Activated naive CD8-positive, alpha-beta T cell treated with anti-CD3 and anti-CD28 coated beads, Interleukin-2, amount 10 ng/mL, durations not matched to agents 7 days and 5 days (primary cell): ENCODE measurements around the gene GPC6. TPM values are rescaled to one million over a fixed set of nuclear protein-coding genes. Genes with fewer than 3 reads are reported as not detected.

ENCODE experiments used
- ATAC-seq: fragments of 150-1000 bp; cut with Tn5 transposase; one replicate; pipeline ENCODE4 v1.10.0; 2021; ENCODE audit warnings: low read depth, moderate library complexity
- POLR2A ChIA-PET: fragments of 350-600 bp; sonication (Branson Sonifier 250); formaldehyde crosslinking; loops from one replicate; lab custom pipeline; 2021; ENCODE audit warnings: antibody characterized with exemption; lab: Charles Lee
- DNase-seq: peaks from one replicate; pipeline ENCODE4 v3.0.0; 2021
- H3K27ac Mint-ChIP-seq: one replicate; pipeline ENCODE4 v1.8.0; 2022; ENCODE audit warnings: mild to moderate bottlenecking, mixed read lengths
- H3K27me3 Mint-ChIP-seq: one replicate; pipeline ENCODE4 v1.8.0; 2022; ENCODE audit warnings: mild to moderate bottlenecking, moderate library complexity, mixed read lengths
- H3K36me3 Mint-ChIP-seq: one replicate; pipeline ENCODE4 v1.8.0; 2021; ENCODE audit warnings: mild to moderate bottlenecking, mixed read lengths
- H3K4me1 Mint-ChIP-seq: one replicate; pipeline ENCODE4 v1.8.0; 2021; ENCODE audit warnings: mixed read lengths
- H3K4me3 Mint-ChIP-seq: one replicate; pipeline ENCODE4 v1.8.0; 2022; ENCODE audit warnings: mild to moderate bottlenecking, moderate library complexity, mixed read lengths
- H3K9me3 Mint-ChIP-seq: one replicate; pipeline ENCODE4 v1.8.0; 2021; ENCODE audit warnings: mixed read lengths
- total RNA-seq, 2 experiments: library from RNA; stranded (reverse); gene quantifications; one replicate each; pipeline ENCODE4 v1.2.3, GENCODE V29; 2021

Gene GPC6
- total RNA-seq, 2 experiments from 2014 or later = not detected

DNA sequence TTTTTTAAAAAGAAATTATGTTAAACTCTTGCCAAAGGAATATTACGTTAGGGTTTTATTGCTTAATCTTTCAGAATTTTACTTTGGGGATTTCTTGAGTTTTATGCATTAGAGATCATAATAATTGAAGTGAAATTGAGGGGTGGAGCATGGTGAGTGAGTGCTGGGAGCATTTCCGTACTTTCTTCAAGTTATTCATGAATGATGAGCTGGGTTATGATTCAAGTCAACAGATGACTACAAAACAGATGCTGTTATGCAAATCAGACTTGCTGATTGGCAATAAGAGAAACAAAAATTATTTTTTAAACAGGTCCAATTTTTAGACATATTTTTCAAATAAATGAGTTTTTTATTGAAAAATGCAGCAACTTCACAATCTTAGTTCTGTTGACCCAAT, 748.6 kb downstream of the GPC6 start:
- Mint-ChIP-seq H3K27me3 (no peaks in the 10 kb centered on the region), H3K4me1 (no peaks in the 10 kb centered on the region), H3K9me3 (no peaks in the 10 kb centered on the region), H3K36me3 (no peaks in the 10 kb centered on the region), H3K27ac (no peak overlapping the region), H3K4me3 (no peak overlapping the region)
- no peak for DNase-seq
- POLR2A ChIA-PET = no interaction called here
- ATAC-seq = no peak

GRCh38 chr13:93976528-93976927, 749.9 kb downstream of the GPC6 start:
- Mint-ChIP-seq H3K36me3 (no peaks in the 10 kb centered on the region), H3K9me3 (no peaks in the 10 kb centered on the region), H3K27ac (no peak overlapping the region), H3K4me1 (no peaks in the 10 kb centered on the region), H3K4me3 (no peak overlapping the region), H3K27me3 (no peaks in the 10 kb centered on the region)
- DNase-seq = no peak
- POLR2A ChIA-PET = no interaction called here
- no peak for ATAC-seq

- no peaks in the 10 kb centered on the region for H3K27me3 Mint-ChIP-seq
- DNase-seq (no peak), ATAC-seq (no peak)
- H3K4me3 Mint-ChIP-seq = no peak overlapping the region
- no peak overlapping the region for H3K27ac Mint-ChIP-seq
- no peaks in the 10 kb centered on the region for H3K9me3 Mint-ChIP-seq
- POLR2A ChIA-PET = no interaction called here
- H3K4me1 Mint-ChIP-seq = no peaks in the 10 kb centered on the region
- H3K36me3 Mint-ChIP-seq = no peaks in the 10 kb centered on the region
These were observed 751.4 kb downstream of the GPC6 start for GRCh38 chr13:93977986-93978385.

DNA sequence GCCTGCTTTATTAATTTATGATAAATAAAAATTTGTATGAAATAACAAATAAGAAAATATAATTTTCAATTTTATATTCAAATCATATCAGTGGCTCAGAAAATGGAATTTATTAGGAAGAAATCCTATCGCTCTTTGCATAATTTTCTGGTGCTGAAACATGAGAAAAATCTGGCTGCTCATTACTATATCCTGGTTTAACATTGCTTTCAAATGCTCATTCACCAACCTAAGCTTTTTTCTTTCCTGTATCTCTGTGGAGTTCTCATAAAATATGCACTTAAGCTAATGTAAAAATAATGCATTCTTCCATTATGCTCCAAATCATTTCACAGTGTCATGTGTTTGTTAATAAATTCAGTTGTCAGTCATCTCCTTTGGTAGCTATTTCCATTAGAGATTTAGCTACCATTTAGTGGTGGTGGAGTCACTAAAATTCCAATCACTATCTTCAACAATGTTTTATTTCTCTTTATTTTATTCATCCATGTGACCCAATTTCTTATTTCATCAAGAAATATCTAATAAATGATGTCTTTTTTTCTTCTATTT, 754.9 kb downstream of the GPC6 start:
- no peak overlapping the region for H3K27ac Mint-ChIP-seq
- H3K36me3 Mint-ChIP-seq = no peaks in the 10 kb centered on the region
- H3K27me3 Mint-ChIP-seq = no peaks in the 10 kb centered on the region

DNA sequence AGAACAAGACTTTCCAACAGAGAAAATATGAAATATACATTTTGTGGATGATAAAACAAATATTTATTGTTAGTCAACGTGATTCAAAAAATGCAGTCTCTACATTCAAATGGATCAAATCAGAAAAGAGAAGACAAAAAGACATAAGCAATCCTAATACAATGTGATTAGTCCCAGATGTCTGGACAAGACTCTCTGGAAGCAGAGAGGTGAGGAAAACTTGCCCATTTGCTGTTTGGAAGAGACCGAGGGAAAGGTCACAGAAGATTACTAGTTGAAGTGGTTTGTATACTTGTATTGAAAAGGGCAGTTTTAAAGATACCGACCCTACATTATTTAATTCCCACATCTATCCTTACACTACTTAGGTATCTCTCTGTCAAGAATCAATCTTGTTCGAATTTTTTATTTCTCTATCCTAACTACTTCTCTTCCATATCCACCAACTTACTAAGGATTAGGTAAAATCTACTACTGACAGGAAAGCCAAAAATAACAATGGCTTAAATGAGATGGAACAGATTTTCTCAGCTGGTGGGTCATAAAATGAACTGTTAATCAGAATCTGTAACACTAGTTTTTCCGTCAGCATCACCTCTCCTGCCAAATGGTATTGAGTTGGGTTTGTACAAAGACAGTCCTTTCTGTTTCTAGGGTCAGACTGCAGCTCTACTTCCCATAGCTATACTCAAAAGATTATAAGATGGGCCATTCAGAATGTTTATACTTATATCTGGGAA, 755.7 kb downstream of the GPC6 start:
- H3K27me3 Mint-ChIP-seq = no peaks in the 10 kb centered on the region
- POLR2A ChIA-PET = no interaction called here
- no peak overlapping the region for H3K27ac Mint-ChIP-seq
- no peak for ATAC-seq
- DNase-seq = no peak
- no peaks in the 10 kb centered on the region for H3K4me1 Mint-ChIP-seq
- H3K36me3 Mint-ChIP-seq = no peaks in the 10 kb centered on the region
- no peak overlapping the region for H3K4me3 Mint-ChIP-seq
- H3K9me3 Mint-ChIP-seq = no peaks in the 10 kb centered on the region

More for the DNA sequence above, 754.9 kb downstream of the GPC6 start:
- no peaks in the 10 kb centered on the region for H3K9me3 Mint-ChIP-seq
- POLR2A ChIA-PET = no interaction called here
- H3K4me3 Mint-ChIP-seq = no peak overlapping the region
- no peak for DNase-seq
- no peak for ATAC-seq
- H3K4me1 Mint-ChIP-seq = no peaks in the 10 kb centered on the region

DNA sequence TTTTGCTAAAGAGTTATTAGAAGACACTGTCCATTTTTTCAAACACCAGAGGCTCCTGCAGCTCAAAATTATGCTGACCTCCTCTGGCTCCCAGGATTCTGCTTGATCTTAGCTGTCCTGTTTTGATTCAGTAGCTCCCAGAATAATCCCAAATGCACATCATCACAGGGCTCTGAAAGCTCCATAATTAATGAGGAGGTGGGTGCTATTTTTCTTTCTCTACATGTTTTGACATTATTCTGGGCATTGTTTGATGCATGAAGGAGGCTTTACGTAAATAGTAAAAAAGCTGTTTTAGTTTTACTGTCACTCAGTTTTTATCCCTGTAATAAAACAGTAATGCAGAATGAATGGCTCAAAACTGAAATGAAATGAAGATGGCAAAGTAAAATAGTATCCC, 757.4 kb downstream of the GPC6 start:
- no peak for DNase-seq
- H3K27ac Mint-ChIP-seq = no peak overlapping the region
- no peak overlapping the region for H3K4me3 Mint-ChIP-seq
- H3K36me3 Mint-ChIP-seq = no peaks in the 10 kb centered on the region
- POLR2A ChIA-PET = no interaction called here
- H3K4me1 Mint-ChIP-seq = no peaks in the 10 kb centered on the region
- H3K9me3 Mint-ChIP-seq = no peaks in the 10 kb centered on the region
- no peaks in the 10 kb centered on the region for H3K27me3 Mint-ChIP-seq
- ATAC-seq = no peak

- Mint-ChIP-seq H3K36me3 (no peaks in the 10 kb centered on the region), H3K4me1 (no peaks in the 10 kb centered on the region), H3K9me3 (no peaks in the 10 kb centered on the region), H3K27me3 (no peaks in the 10 kb centered on the region), H3K4me3 (no peak overlapping the region), H3K27ac (no peak overlapping the region)
- POLR2A ChIA-PET = no interaction called here
- no peak for DNase-seq
- no peak for ATAC-seq
These were observed 758.3 kb downstream of the GPC6 start for GRCh38 chr13:93984876-93985275.

DNA sequence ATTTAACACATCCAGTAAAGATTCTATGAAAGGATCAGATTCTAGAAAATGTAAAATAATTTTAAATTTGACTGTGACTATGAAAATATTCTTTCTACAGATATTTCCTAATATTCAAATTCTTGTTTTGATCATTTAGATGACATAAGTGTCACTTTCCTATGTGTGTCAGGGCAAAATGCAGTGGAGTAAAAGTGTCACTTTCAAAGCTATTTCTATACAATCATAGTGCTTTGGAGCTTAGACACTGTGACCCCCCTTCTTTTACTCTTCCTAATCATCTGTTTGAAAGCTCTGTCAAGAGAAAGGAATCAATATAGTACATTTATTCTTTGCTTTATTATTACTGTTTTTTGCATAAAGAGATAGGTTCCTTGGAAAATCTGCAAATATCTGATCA, 760.9 kb downstream of the GPC6 start:
- H3K27ac Mint-ChIP-seq = no peak overlapping the region
- ATAC-seq (no peak), DNase-seq (no peak)
- H3K9me3 Mint-ChIP-seq = no peaks in the 10 kb centered on the region
- H3K36me3 Mint-ChIP-seq = no peaks in the 10 kb centered on the region
- POLR2A ChIA-PET = no interaction called here
- H3K27me3 Mint-ChIP-seq = no peaks in the 10 kb centered on the region
- no peaks in the 10 kb centered on the region for H3K4me1 Mint-ChIP-seq
- no peak overlapping the region for H3K4me3 Mint-ChIP-seq

- H3K27me3 Mint-ChIP-seq = no peaks in the 10 kb centered on the region
- no peak overlapping the region for H3K4me3 Mint-ChIP-seq
- ATAC-seq (no peak), DNase-seq (no peak)
- no peaks in the 10 kb centered on the region for H3K36me3 Mint-ChIP-seq
- POLR2A ChIA-PET = no interaction called here
- no peaks in the 10 kb centered on the region for H3K9me3 Mint-ChIP-seq
- no peak overlapping the region for H3K27ac Mint-ChIP-seq
- H3K4me1 Mint-ChIP-seq = no peaks in the 10 kb centered on the region
These were observed 765.0 kb downstream of the GPC6 start for GRCh38 chr13:93991569-93991968.

- no peaks in the 10 kb centered on the region for H3K36me3 Mint-ChIP-seq
- POLR2A ChIA-PET = no interaction called here
- no peak for ATAC-seq
- H3K4me3 Mint-ChIP-seq = no peak overlapping the region
- no peaks in the 10 kb centered on the region for H3K27me3 Mint-ChIP-seq
- no peaks in the 10 kb centered on the region for H3K4me1 Mint-ChIP-seq
- H3K27ac Mint-ChIP-seq = no peak overlapping the region
- DNase-seq = no peak
- peaks cover 2% of the 10 kb centered on the region for H3K9me3 Mint-ChIP-seq
These were observed 769.9 kb downstream of the GPC6 start for GRCh38 chr13:93996481-93996880.

DNA sequence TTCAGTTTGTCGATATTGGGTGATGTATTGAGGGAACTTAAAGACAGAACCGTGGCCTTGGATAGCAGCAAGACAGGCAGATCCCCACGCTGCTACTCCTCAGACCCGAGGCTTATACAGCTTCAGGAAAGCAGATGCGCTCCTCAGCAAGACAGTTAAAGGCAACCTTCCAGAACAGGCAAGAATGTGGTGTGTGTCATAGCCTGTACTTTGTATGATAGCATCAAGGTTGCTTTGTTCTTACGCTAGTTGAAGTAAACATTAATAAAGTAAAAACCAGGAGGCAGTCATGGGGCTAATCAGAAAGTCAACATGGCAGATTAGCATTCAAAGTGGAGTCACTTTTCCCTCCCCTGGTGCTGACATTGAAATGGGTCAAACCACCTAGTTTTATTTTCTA, 779.7 kb downstream of the GPC6 start:
- Mint-ChIP-seq H3K27me3 (peaks cover 2% of the 10 kb centered on the region), H3K36me3 (no peaks in the 10 kb centered on the region), H3K9me3 (no peaks in the 10 kb centered on the region), H3K27ac (no peak overlapping the region), H3K4me3 (no peak overlapping the region), H3K4me1 (no peaks in the 10 kb centered on the region)
- ATAC-seq (no peak), DNase-seq (no peak)
- POLR2A ChIA-PET = no interaction called here

GRCh38 chr13:94007072-94007471, 780.5 kb downstream of the GPC6 start:
- DNase-seq = no peak
- Mint-ChIP-seq H3K36me3 (no peaks in the 10 kb centered on the region), H3K27me3 (peaks cover 2% of the 10 kb centered on the region), H3K9me3 (no peaks in the 10 kb centered on the region), H3K4me3 (no peak overlapping the region), H3K4me1 (no peaks in the 10 kb centered on the region), H3K27ac (no peak overlapping the region)
- POLR2A ChIA-PET = no interaction called here
- no peak for ATAC-seq

DNA sequence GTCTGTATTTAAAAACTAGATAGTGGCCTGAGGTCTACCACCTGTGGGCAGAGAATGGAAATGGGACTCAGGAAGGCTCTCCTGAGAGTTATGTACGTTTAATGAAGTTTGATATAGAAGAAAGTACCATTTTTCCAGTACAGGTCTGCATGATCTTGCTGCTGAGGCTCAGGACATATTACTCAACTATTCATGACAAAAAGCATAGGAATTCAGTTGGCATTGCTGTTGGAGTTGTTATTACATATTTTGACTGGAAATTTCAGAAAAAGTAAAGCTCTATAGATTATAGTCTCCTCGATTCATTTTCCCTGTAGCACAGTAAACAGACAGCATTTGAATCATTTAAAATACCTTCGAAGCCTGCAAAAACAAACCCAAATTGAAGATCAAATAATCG, 783.1 kb downstream of the GPC6 start:
- H3K27ac Mint-ChIP-seq = no peak overlapping the region
- no peak for ATAC-seq
- H3K4me3 Mint-ChIP-seq = no peak overlapping the region
- POLR2A ChIA-PET = no interaction called here
- H3K4me1 Mint-ChIP-seq = no peaks in the 10 kb centered on the region
- no peaks in the 10 kb centered on the region for H3K9me3 Mint-ChIP-seq
- peaks cover under 1% of the 10 kb centered on the region for H3K27me3 Mint-ChIP-seq
- DNase-seq = no peak
- no peaks in the 10 kb centered on the region for H3K36me3 Mint-ChIP-seq

GRCh38 chr13:94014461-94014860, 787.9 kb downstream of the GPC6 start:
- H3K4me3 Mint-ChIP-seq = no peak overlapping the region
- H3K9me3 Mint-ChIP-seq = no peaks in the 10 kb centered on the region
- DNase-seq (no peak), ATAC-seq (no peak)
- no peaks in the 10 kb centered on the region for H3K27me3 Mint-ChIP-seq
- H3K36me3 Mint-ChIP-seq = no peaks in the 10 kb centered on the region
- H3K4me1 Mint-ChIP-seq = no peaks in the 10 kb centered on the region
- POLR2A ChIA-PET = no interaction called here
- no peak overlapping the region for H3K27ac Mint-ChIP-seq
